GM12878 (cell line): ENCODE results near the gene TMEM163. TPM values are rescaled to one million over a fixed set of nuclear protein-coding genes. Genes with fewer than 3 reads are reported as not detected.

Source experiments
- ATAC-seq: fragments of 200-7000 bp; cut with Tn5 transposase; 3 replicates; pipeline ENCODE4 v1.9.1; 2020; ENCODE audit warnings: mild to moderate bottlenecking, moderate library complexity
- BruUV-seq: library from RNA; stranded (reverse); fragments of 400-500 nt; replicated peaks from 2 replicates; lab custom pipeline; 2021; lab: Mats Ljungman, UMichigan
- CTCF ChIA-PET: fragments of 300-600 bp; sonication (Branson Sonifier 250); formaldehyde crosslinking; extraction: SDS; loops from one replicate; lab custom pipeline; 2021; ENCODE audit warnings: inconsistent platforms; lab: Yijun Ruan, JAX
- POLR2A ChIA-PET: fragments of 350-600 bp; formaldehyde crosslinking; extraction: SDS; loops from one replicate; lab custom pipeline; 2021; ENCODE audit warnings: inconsistent platforms; lab: Charles Lee
- RAD21 ChIA-PET: fragments of 300-600 bp; sonication (Branson Sonifier 250); formaldehyde crosslinking; loops from one replicate; lab custom pipeline; 2023; ENCODE audit warnings: antibody characterized with exemption; ENCODE audit not compliant: unreplicated experiment; lab: Charles Lee
- SMC1A ChIA-PET: fragments of 300-600 bp; sonication (Branson Sonifier 250); formaldehyde crosslinking; loops from one replicate; lab custom pipeline; 2023; ENCODE audit not compliant: unreplicated experiment, uncharacterized antibody; lab: Charles Lee
- DNase-seq: peaks from one replicate; pipeline ENCODE4 v3.0.0-alpha.2; 2011; ENCODE audit warnings: low read depth, low spot score
- FAIRE-seq: peaks from 3 replicates; lab custom pipeline; 2011; peaks lifted over from hg19 to GRCh38; lab: Jason Lieb, UNC
- H2AFZ ChIP-seq: 2 replicates; pipeline ENCODE4 v1.6.0; 2011; ENCODE audit warnings: low read depth, low read length, control low read depth; ENCODE audit not compliant: control insufficient read depth
- H3K27ac ChIP-seq: 2 replicates; pipeline ENCODE4 v1.5.1; 2011; ENCODE audit warnings: control low read depth; ENCODE audit not compliant: control insufficient read depth, insufficient read depth
- H3K27me3 ChIP-seq, 2 experiments: replicated peaks in 1 of 2; 2 replicates each; pipeline versions ENCODE4 v1.6.0 to v1.6.1; 2011; ENCODE audit warnings: low read length in 1 of 2; ENCODE audit not compliant: control insufficient read depth in 2 of 2, insufficient read depth in 2 of 2
- H3K36me3 ChIP-seq, 2 experiments: 2 replicates each; pipeline ENCODE4 v1.5.1; 2011; ENCODE audit warnings: low read length in 1 of 2; ENCODE audit not compliant: control insufficient read depth in 2 of 2, insufficient read depth in 2 of 2
- H3K4me1 ChIP-seq: 2 replicates; pipeline ENCODE4 v1.6.1; 2011; ENCODE audit warnings: mild to moderate bottlenecking, low read length, moderate library complexity, mixed read lengths; ENCODE audit not compliant: control insufficient read depth, insufficient read depth
- H3K4me2 ChIP-seq: 2 replicates; pipeline ENCODE4 v1.6.0; 2011; ENCODE audit warnings: control low read depth; ENCODE audit not compliant: control insufficient read depth, insufficient read depth
- H3K4me3 ChIP-seq: fragments of 200-600 bp; sonication (generic); 2 replicates; pipeline ENCODE4 v1.5.1; 2016
- H3K79me2 ChIP-seq: 2 replicates; pipeline ENCODE4 v1.6.0; 2011; ENCODE audit warnings: low read length; ENCODE audit not compliant: control insufficient read depth, insufficient read depth
- H3K9ac ChIP-seq: 2 replicates; pipeline ENCODE4 v1.8.0; 2011; ENCODE audit warnings: low read length, control low read depth, mixed read lengths; ENCODE audit not compliant: control insufficient read depth, insufficient read depth
- H3K9me3 ChIP-seq: replicated peaks from 3 replicates; pipeline ENCODE4 v1.5.1; 2011; ENCODE audit warnings: mild to moderate bottlenecking, low read length; ENCODE audit not compliant: control insufficient read depth, insufficient read depth
- H4K20me1 ChIP-seq: 2 replicates; pipeline ENCODE4 v1.6.0; 2011; ENCODE audit not compliant: control insufficient read depth, insufficient read depth
- BRCA1 ChIP-seq: IDR thresholded peaks from 2 replicates; pipeline ENCODE4 v1.6.1; 2011; ENCODE audit warnings: low read depth, low read length, improper control_type of control experiment
- CBX3 ChIP-seq: fragments of 200-600 bp; sonication (generic); IDR thresholded peaks from 2 replicates; pipeline ENCODE4 v1.6.1; 2016; ENCODE audit warnings: low read depth, borderline replicate concordance
- CEBPB ChIP-seq, 2 experiments: fragments of 150-350 bp in 1 of 2; IDR thresholded peaks; 2 replicates each; pipeline ENCODE4 v1.6.1; 2012 to 2014; ENCODE audit warnings: low read depth in 2 of 2, low read length in 2 of 2, borderline replicate concordance in 1 of 2, inconsistent platforms in 1 of 2
- JUND ChIP-seq: IDR thresholded peaks from 2 replicates; pipeline ENCODE4 v1.6.1; 2012; ENCODE audit warnings: low read depth, mild to moderate bottlenecking, low read length, improper control_type of control experiment, moderate library complexity
- MEF2A ChIP-seq: IDR thresholded peaks from 2 replicates; pipeline ENCODE4 v1.6.1; 2011; ENCODE audit warnings: low read depth, mild to moderate bottlenecking, low read length, moderate library complexity; ENCODE audit not compliant: insufficient read depth
- PAX5 ChIP-seq: IDR thresholded peaks from 2 replicates; pipeline ENCODE4 v1.6.1; 2011; ENCODE audit warnings: low read depth, low read length, borderline replicate concordance
- PML ChIP-seq: IDR thresholded peaks from 2 replicates; pipeline ENCODE4 v1.6.1; 2012; ENCODE audit warnings: low read length, inconsistent platforms
- RAD51 ChIP-seq: fragments of 450-650 bp; IDR thresholded peaks from 2 replicates; pipeline ENCODE4 v1.6.1; 2016; ENCODE audit warnings: moderate library complexity, mild to moderate bottlenecking, inconsistent platforms
- RFX5 ChIP-seq: IDR thresholded peaks from 2 replicates; pipeline ENCODE4 v1.6.1; 2011; ENCODE audit warnings: low read depth, low read length, improper control_type of control experiment
- SIX5 ChIP-seq: IDR thresholded peaks from 2 replicates; pipeline ENCODE4 v1.6.1; 2011; ENCODE audit warnings: mild to moderate bottlenecking, low read depth, low read length, moderate library complexity; ENCODE audit not compliant: severe bottlenecking
- SRF ChIP-seq, 2 experiments: IDR thresholded peaks; 2 replicates each; pipeline ENCODE4 v1.6.1; 2011; ENCODE audit warnings: low read depth in 2 of 2, low read length in 2 of 2, mild to moderate bottlenecking in 1 of 2, moderate library complexity in 1 of 2
- TCF12 ChIP-seq: IDR thresholded peaks from 2 replicates; pipeline ENCODE4 v1.6.1; 2011; ENCODE audit warnings: low read depth, mild to moderate bottlenecking, low read length
- WGBS: methylation state at CpG from one replicate; pipeline ENCODE4 v1.1.6; 2016; ENCODE audit warnings: low lambda C conversion rate; ENCODE audit not compliant: insufficient replicate concordance, insufficient coverage; ENCODE audit errors: missing lambda C conversion rate; 5-methylcytosine and 5-hydroxymethylcytosine counted together
- in situ Hi-C: fragments of 300-500 bp; cut with MboI; formaldehyde crosslinking; loops from 9 replicates; pipeline ENCODE4 v1.14.3; 2018; ENCODE audit warnings: mixed read lengths
- intact Hi-C: fragments of 100-400 bp; cut with micrococcal nuclease; formaldehyde crosslinking; loops from one replicate; pipeline ENCODE4 v1.14.2; 2022; ENCODE audit not compliant: unreplicated experiment
- polyA plus RNA-seq, 11 experiments: library from polyadenylated mRNA; depleted of rRNA in 4 of 11; unstranded in 6 of 11; stranded (reverse) in 5 of 11; fragments of >200 nt; fragmentation: Nextera tagmentation in 4 of 11; fragmentation: Illumina TruSeq in 1 of 11; extraction: Ambion mirVana in 4 of 11; extraction: Trizol in 1 of 11; gene quantifications; 1 replicate in 1 of 11; 2 replicates in 10 of 11; pipeline versions ENCODE4 v1.2.1 to v1.2.3, GENCODE V29; 2011 to 2016; ENCODE audit warnings: inconsistent platforms in 2 of 11, missing spikeins in 2 of 11, low read depth in 1 of 11
- total RNA-seq, 4 experiments: library from RNA; depleted of rRNA in 3 of 4; stranded (reverse); fragments of >200 nt in 3 of 4; fragmentation: Illumina TruSeq in 1 of 4; extraction: Trizol in 1 of 4; gene quantifications; 2 replicates each; pipeline versions ENCODE4 v1.2.1 to v1.2.3, GENCODE V29; 2013 to 2021
- TF ChIP-seq, protein P1 (sequence below): IDR thresholded peaks from 2 replicates; pipeline ENCODE4 v1.6.1; 2011; ENCODE audit warnings: borderline replicate concordance, low read depth, mild to moderate bottlenecking, moderate library complexity, low read length; ENCODE audit not compliant: insufficient read depth, poor library complexity, severe bottlenecking
- TF ChIP-seq, protein P2 (sequence below): fragments of 450-650 bp; conservative IDR thresholded peaks from 2 replicates; pipeline ENCODE4 v1.6.1; 2017; ENCODE audit warnings: mild to moderate bottlenecking, moderate library complexity
- TF ChIP-seq, protein P3 (sequence below): IDR thresholded peaks from 2 replicates; pipeline ENCODE4 v1.6.1; 2011; ENCODE audit warnings: low read depth, low read length, improper control_type of control experiment, borderline replicate concordance

Gene TMEM163
- total and polyA plus RNA-seq, 10 of the 15 experiments (the other 5 are each of a cell fraction or from before 2014, with no cell fraction given), result 0.05 to 0.11 (median 0.07) TPM; not detected in 4

- in situ Hi-C loops (no loop called here), intact Hi-C loops (no loop called here)
- Histone ChIP-seq H3K9me3 (no peaks in the 10 kb centered on the region), H3K4me1 (no peaks in the 10 kb centered on the region), H3K79me2 (no peaks in the 10 kb centered on the region), H3K27ac (no peak overlapping the region), H3K4me3 (no peak overlapping the region), H3K9ac (no peak overlapping the region), H4K20me1 (no peaks in the 10 kb centered on the region), H3K36me3 (no peaks in the 10 kb centered on the region), H3K4me2 (no peak overlapping the region), H3K27me3 (no peaks in the 10 kb centered on the region), H2AFZ (no peak overlapping the region)
- ChIA-PET CTCF (interaction anchor here (0.6 to 1.6 kb wide), 2 partner anchors 19 to 145 kb away, joined by 3 to 5 read pairs; no protein-coding TSS in a partner anchor), POLR2A (no interaction called here), RAD21 (no interaction called here), SMC1A (no interaction called here)
- DNase-seq (no peak), FAIRE-seq (no peak), ATAC-seq (no peak)
- WGBS, result 41% methylated on average over 2 of the region's 2 CpGs
- TF ChIP-seq, protein P1, sequence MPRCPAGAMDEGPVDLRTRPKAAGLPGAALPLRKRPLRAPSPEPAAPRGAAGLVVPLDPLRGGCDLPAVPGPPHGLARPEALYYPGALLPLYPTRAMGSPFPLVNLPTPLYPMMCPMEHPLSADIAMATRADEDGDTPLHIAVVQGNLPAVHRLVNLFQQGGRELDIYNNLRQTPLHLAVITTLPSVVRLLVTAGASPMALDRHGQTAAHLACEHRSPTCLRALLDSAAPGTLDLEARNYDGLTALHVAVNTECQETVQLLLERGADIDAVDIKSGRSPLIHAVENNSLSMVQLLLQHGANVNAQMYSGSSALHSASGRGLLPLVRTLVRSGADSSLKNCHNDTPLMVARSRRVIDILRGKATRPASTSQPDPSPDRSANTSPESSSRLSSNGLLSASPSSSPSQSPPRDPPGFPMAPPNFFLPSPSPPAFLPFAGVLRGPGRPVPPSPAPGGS, result no peak
- TF ChIP-seq PAX5, result no peak
- no peak for TF ChIP-seq MEF2A
- TF ChIP-seq RFX5, result no peak
- TF ChIP-seq CEBPB (IDR thresholded peaks at IDR 0.05; ENCODE audit: borderline replicate concordance in 1 of 2, low read depth in 2 of 2, low read length in 2 of 2), result no peak
- no peak for TF ChIP-seq PML
- TF ChIP-seq JUND, result no peak
- no peak for TF ChIP-seq BRCA1
- TF ChIP-seq, protein P2, sequence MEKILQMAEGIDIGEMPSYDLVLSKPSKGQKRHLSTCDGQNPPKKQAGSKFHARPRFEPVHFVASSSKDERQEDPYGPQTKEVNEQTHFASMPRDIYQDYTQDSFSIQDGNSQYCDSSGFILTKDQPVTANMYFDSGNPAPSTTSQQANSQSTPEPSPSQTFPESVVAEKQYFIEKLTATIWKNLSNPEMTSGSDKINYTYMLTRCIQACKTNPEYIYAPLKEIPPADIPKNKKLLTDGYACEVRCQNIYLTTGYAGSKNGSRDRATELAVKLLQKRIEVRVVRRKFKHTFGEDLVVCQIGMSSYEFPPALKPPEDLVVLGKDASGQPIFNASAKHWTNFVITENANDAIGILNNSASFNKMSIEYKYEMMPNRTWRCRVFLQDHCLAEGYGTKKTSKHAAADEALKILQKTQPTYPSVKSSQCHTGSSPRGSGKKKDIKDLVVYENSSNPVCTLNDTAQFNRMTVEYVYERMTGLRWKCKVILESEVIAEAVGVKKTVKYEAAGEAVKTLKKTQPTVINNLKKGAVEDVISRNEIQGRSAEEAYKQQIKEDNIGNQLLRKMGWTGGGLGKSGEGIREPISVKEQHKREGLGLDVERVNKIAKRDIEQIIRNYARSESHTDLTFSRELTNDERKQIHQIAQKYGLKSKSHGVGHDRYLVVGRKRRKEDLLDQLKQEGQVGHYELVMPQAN, result no peak
- TF ChIP-seq SIX5, result no peak
- TF ChIP-seq CBX3, result no peak
- TF ChIP-seq SRF (IDR thresholded peaks at IDR 0.05; ENCODE audit: low read depth in 2 of 2, low read length in 2 of 2), result no peak
- no peak for TF ChIP-seq TCF12
- TF ChIP-seq, protein P3, sequence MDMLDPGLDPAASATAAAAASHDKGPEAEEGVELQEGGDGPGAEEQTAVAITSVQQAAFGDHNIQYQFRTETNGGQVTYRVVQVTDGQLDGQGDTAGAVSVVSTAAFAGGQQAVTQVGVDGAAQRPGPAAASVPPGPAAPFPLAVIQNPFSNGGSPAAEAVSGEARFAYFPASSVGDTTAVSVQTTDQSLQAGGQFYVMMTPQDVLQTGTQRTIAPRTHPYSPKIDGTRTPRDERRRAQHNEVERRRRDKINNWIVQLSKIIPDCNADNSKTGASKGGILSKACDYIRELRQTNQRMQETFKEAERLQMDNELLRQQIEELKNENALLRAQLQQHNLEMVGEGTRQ, result no peak
- TF ChIP-seq RAD51, result no peak
- BruUV-seq, result no TSS peak
These were observed 59.1 kb downstream of the TMEM163 start for GRCh38 chr2:134659724-134660123.
